IMR-90 (cell line): Measurements from ENCODE around the gene ZNF335. TPM values are rescaled to one million over a fixed set of nuclear protein-coding genes. Genes with fewer than 3 reads are reported as not detected.
"Not testable (repeated sequence)": the region's sequence is repeated elsewhere in the genome, so short reads cannot be mapped to it uniquely, and the experiment has no call there.

Source experiments
- ATAC-seq: fragments of 200-7000 bp; cut with Tn5 transposase; 2 replicates; pipeline ENCODE4 v1.9.1; 2020; ENCODE audit warnings: low read depth, mild to moderate bottlenecking, moderate library complexity
- BruUV-seq: library from RNA; stranded (reverse); fragments of 400-500 nt; replicated peaks from 2 replicates; lab custom pipeline; 2021; lab: Mats Ljungman, UMichigan
- CTCF ChIA-PET: fragments of 300-600 bp; formaldehyde crosslinking; extraction: SDS; loops from one replicate; lab custom pipeline; 2021; ENCODE audit warnings: antibody characterized with exemption; lab: Yijun Ruan, JAX
- POLR2A ChIA-PET: fragments of 300-600 bp; sonication (Branson Sonifier 250); formaldehyde crosslinking; loops from one replicate; lab custom pipeline; 2022; ENCODE audit warnings: antibody characterized with exemption; ENCODE audit not compliant: unreplicated experiment; lab: Charles Lee
- DNase-seq: peaks from one replicate; pipeline ENCODE4 v3.0.0; 2013
- H2AFZ ChIP-seq: replicated peaks from 2 replicates; pipeline ENCODE3; 2013; ENCODE audit warnings: low read length, mild to moderate bottlenecking; ENCODE audit not compliant: poor library complexity
- H2AK5ac ChIP-seq: 2 replicates; pipeline ENCODE4 v1.6.1; 2013; ENCODE audit warnings: low read depth, low read length, inconsistent platforms
- H2AK9ac ChIP-seq: replicated peaks from 2 replicates; pipeline ENCODE3; 2013; ENCODE audit warnings: mild to moderate bottlenecking, low read depth, low read length, moderate library complexity; ENCODE audit not compliant: poor library complexity
- H2BK120ac ChIP-seq: 2 replicates; pipeline ENCODE4 v1.6.1; 2013; ENCODE audit warnings: low read depth, low read length, inconsistent platforms
- H2BK15ac ChIP-seq: 3 replicates; pipeline ENCODE4 v1.6.1; 2013; ENCODE audit warnings: low read depth, low read length, inconsistent platforms
- H2BK20ac ChIP-seq: 2 replicates; pipeline ENCODE4 v1.6.1; 2013; ENCODE audit warnings: low read depth, mild to moderate bottlenecking, inconsistent platforms, low read length, moderate library complexity
- H2BK5ac ChIP-seq: 2 replicates; pipeline ENCODE4 v1.6.1; 2013; ENCODE audit warnings: mild to moderate bottlenecking, low read depth, low read length, inconsistent platforms; ENCODE audit not compliant: poor library complexity, severe bottlenecking
- H3K14ac ChIP-seq: replicated peaks from 2 replicates; pipeline ENCODE4 v1.6.1; 2013; ENCODE audit warnings: low read depth, low read length, inconsistent platforms
- H3K18ac ChIP-seq: 2 replicates; pipeline ENCODE4 v1.6.1; 2013; ENCODE audit warnings: low read depth, low read length, control low read depth
- H3K23ac ChIP-seq: 2 replicates; pipeline ENCODE4 v1.6.1; 2013; ENCODE audit warnings: low read depth, low read length, inconsistent platforms
- H3K27ac ChIP-seq: 2 replicates; pipeline ENCODE4 v1.5.1; 2013; ENCODE audit warnings: mild to moderate bottlenecking, control low read depth, low read length; ENCODE audit not compliant: insufficient read depth
- H3K27me3 ChIP-seq: 2 replicates; pipeline ENCODE4 v1.6.1; 2013; ENCODE audit warnings: low read length; ENCODE audit not compliant: control insufficient read depth, insufficient read depth
- H3K36me3 ChIP-seq: 2 replicates; pipeline ENCODE4 v1.6.1; 2013; ENCODE audit warnings: low read length, mixed read lengths; ENCODE audit not compliant: control insufficient read depth, insufficient read depth
- H3K4ac ChIP-seq: 2 replicates; pipeline ENCODE4 v1.6.1; 2013; ENCODE audit warnings: low read depth, low read length, inconsistent platforms
- H3K4me1 ChIP-seq: 2 replicates; pipeline ENCODE4 v1.6.1; 2013; ENCODE audit warnings: low read length, mixed read lengths; ENCODE audit not compliant: control insufficient read depth, insufficient read depth
- H3K4me2 ChIP-seq: 2 replicates; pipeline ENCODE4 v1.6.1; 2013; ENCODE audit warnings: low read depth, mild to moderate bottlenecking, control low read depth, low read length, moderate library complexity
- H3K4me3 ChIP-seq: 2 replicates; pipeline ENCODE4 v1.5.1; 2013; ENCODE audit warnings: low read depth, mild to moderate bottlenecking, control low read depth, low read length, moderate library complexity; ENCODE audit not compliant: insufficient read depth
- H3K56ac ChIP-seq: 2 replicates; pipeline ENCODE4 v1.6.1; 2013; ENCODE audit warnings: low read length, inconsistent platforms; ENCODE audit not compliant: insufficient read depth; ENCODE audit errors: extremely low read depth
- H3K79me1 ChIP-seq, 2 experiments: 2 replicates each; pipeline ENCODE4 v1.6.1; 2013; ENCODE audit warnings: low read length in 2 of 2, inconsistent platforms in 1 of 2, low read depth in 1 of 2
- H3K9ac ChIP-seq: 2 replicates; pipeline ENCODE4 v1.6.1; 2013; ENCODE audit warnings: low read depth, low read length, control low read depth
- H3K9me1 ChIP-seq: 2 replicates; pipeline ENCODE4 v1.6.1; 2013; ENCODE audit warnings: low read length, inconsistent platforms; ENCODE audit not compliant: insufficient read depth
- H3K9me3 ChIP-seq: 2 replicates; pipeline ENCODE4 v1.6.1; 2013; ENCODE audit warnings: low read length; ENCODE audit not compliant: control insufficient read depth, insufficient read depth
- H4K20me1 ChIP-seq: 2 replicates; pipeline ENCODE4 v1.6.1; 2013; ENCODE audit warnings: low read length, inconsistent platforms; ENCODE audit not compliant: insufficient read depth
- H4K5ac ChIP-seq: 2 replicates; pipeline ENCODE4 v1.6.1; 2013; ENCODE audit warnings: mild to moderate bottlenecking, low read depth, low read length, control low read depth
- H4K8ac ChIP-seq, 2 experiments: 2 replicates each; pipeline ENCODE4 v1.6.1; 2013; ENCODE audit warnings: low read depth in 2 of 2, low read length in 2 of 2, control low read depth in 1 of 2, inconsistent platforms in 1 of 2
- H4K91ac ChIP-seq: 2 replicates; pipeline ENCODE4 v1.6.1; 2013; ENCODE audit warnings: low read depth, low read length, inconsistent platforms; ENCODE audit not compliant: insufficient read depth
- WGBS, 2 experiments: methylation state at CpG; one replicate each; pipeline versions ENCODE4 v1.1.5 to v1.1.7; 2013; ENCODE audit warnings: missing lambda C conversion rate in 2 of 2; ENCODE audit not compliant: insufficient read length in 1 of 2; ENCODE audit errors: extremely low coverage in 2 of 2; 5-methylcytosine and 5-hydroxymethylcytosine counted together
- dilution Hi-C: fragments of 300-500 bp; cut with HindIII; formaldehyde crosslinking; loops from one replicate; pipeline ENCODE4 v1.14.3; 2018; ENCODE audit warnings: low sequenced_read_pairs; ENCODE audit not compliant: unreplicated experiment
- in situ Hi-C: fragments of 300-500 bp; cut with MboI; formaldehyde crosslinking; loops from 3 replicates; pipeline ENCODE4 v1.14.3; 2019; ENCODE audit warnings: low sequenced_read_pairs, inconsistent platforms, mixed read lengths
- intact Hi-C: fragments of 100-400 bp; cut with micrococcal nuclease; formaldehyde crosslinking; loops from 2 replicates; pipeline ENCODE4 v1.10.0; 2022
- polyA plus RNA-seq, 3 experiments: library from polyadenylated mRNA; depleted of rRNA; stranded (reverse); fragments of >200 nt; gene quantifications; 2 replicates each; pipeline ENCODE4 v1.2.3, GENCODE V29; 2012; ENCODE audit warnings: low replicate concordance in 1 of 3
- total RNA-seq: library from RNA; depleted of rRNA; stranded (reverse); fragments of >200 nt; gene quantifications from 2 replicates; pipeline ENCODE4 v1.2.3, GENCODE V29; 2012

The ZNF335 gene
- total and polyA plus RNA-seq, 2 of the 4 experiments (the other 2 are of a cell fraction) = 11.8 to 17.8 TPM

GRCh38 chr20:45901332-45901731 lies 70.7 kb downstream of the ZNF335 start:
- H4K20me1 ChIP-seq, H3K56ac ChIP-seq, H3K79me1 ChIP-seq, H3K9ac ChIP-seq, H2BK15ac ChIP-seq, H3K18ac ChIP-seq, ATAC-seq, H4K8ac ChIP-seq, intact Hi-C loops, H2AK5ac ChIP-seq, H4K5ac ChIP-seq, H4K91ac ChIP-seq, H3K4me2 ChIP-seq, H3K4me3 ChIP-seq, BruUV-seq, H3K14ac ChIP-seq, H3K27me3 ChIP-seq, H3K23ac ChIP-seq, H3K27ac ChIP-seq, CTCF ChIA-PET, H2BK20ac ChIP-seq, H3K4me1 ChIP-seq, H3K4ac ChIP-seq, H2BK120ac ChIP-seq, DNase-seq, H2AK9ac ChIP-seq, dilution Hi-C loops, H2BK5ac ChIP-seq, H3K9me3 ChIP-seq, H2AFZ ChIP-seq: not testable (repeated sequence)
- Histone ChIP-seq H3K36me3 (peaks cover 53% of the 10 kb centered on the region), H3K9me1 (peaks cover 12% of the 10 kb centered on the region)
- in situ Hi-C loops = loop anchor here (25.0 kb wide), 1 partner anchor 564 kb away; the partner anchor contains the start of gene SDC4
- WGBS, 2 experiments = no CpG with 5 or more reads among the region's 6 CpGs
- POLR2A ChIA-PET = interaction anchor here (0.7 kb wide), 1 partner anchor 12 kb away, joined by 10 read pairs; no protein-coding TSS in a partner anchor
